ENCODE results near the gene TMEM41A.

TMEM41A gene

GRCh38 chr3:185498503-185499396 is at the start of gene TMEM41A:
TSS of gene TMEM41A (minus strand) at chr3:185499035. CDS start at chr3:185498961, 74 bp downstream.
- peak; percentile 95 for DNase-seq

GRCh38 chr3:185540695-185541094 is 41.9 kb upstream of the TMEM41A start:
- DNase-seq, result no peak

- DNase-seq, result no peak
Measured at GRCh38 chr3:185539934-185540333, 41.1 kb upstream of the TMEM41A start.

GRCh38 chr3:185537369-185537970 is 38.6 kb upstream of the TMEM41A start:
- peak; percentile 41 for DNase-seq

GRCh38 chr3:185534511-185534910 is 35.7 kb upstream of the TMEM41A start:
- no peak for DNase-seq

GRCh38 chr3:185532901-185533300 is 34.1 kb upstream of the TMEM41A start:
- DNase-seq, result no peak

- no peak for DNase-seq
Measured at GRCh38 chr3:185530856-185531255, 32.0 kb upstream of the TMEM41A start.

GRCh38 chr3:185528532-185528931 is 29.7 kb upstream of the TMEM41A start:
- DNase-seq, result no peak

GRCh38 chr3:185527364-185527763 is 28.5 kb upstream of the TMEM41A start:
- DNase-seq, result no peak

- DNase-seq, result no peak
Measured at GRCh38 chr3:185526349-185526951, 27.6 kb upstream of the TMEM41A start.

GRCh38 chr3:185521349-185522138 is 22.7 kb upstream of the TMEM41A start:
- DNase-seq, result no peak

GRCh38 chr3:185519021-185519420 is 20.2 kb upstream of the TMEM41A start:
- DNase-seq, result no peak

GRCh38 chr3:185517387-185518130 is 18.7 kb upstream of the TMEM41A start:
- no peak for DNase-seq

GRCh38 chr3:185511711-185512110 is 12.9 kb upstream of the TMEM41A start:
- no peak for DNase-seq

- DNase-seq, result no peak
Measured at GRCh38 chr3:185508335-185508991, 9.6 kb upstream of the TMEM41A start.

GRCh38 chr3:185507883-185508282 is 9.0 kb upstream of the TMEM41A start:
- no peak for DNase-seq

- DNase-seq, result no peak
Measured at GRCh38 chr3:185504636-185505035, 5.8 kb upstream of the TMEM41A start.

- DNase-seq, result no peak
Measured at GRCh38 chr3:185503521-185503920, 4.7 kb upstream of the TMEM41A start.

- DNase-seq, result no peak
Measured at GRCh38 chr3:185502987-185503386, 4.2 kb upstream of the TMEM41A start.

- no peak for DNase-seq
Measured at GRCh38 chr3:185490241-185490640, 8.6 kb downstream of the TMEM41A start.

GRCh38 chr3:185489462-185489861 is 9.4 kb downstream of the TMEM41A start:
- DNase-seq, result no peak

- DNase-seq, result no peak
Measured at GRCh38 chr3:185488465-185488864, 10.4 kb downstream of the TMEM41A start.

Measured in 8988T (cell line).